HG02763 (cell line): Measurements from ENCODE around the gene PNPLA8.
"Not testable (repeated sequence)": the region's sequence is repeated elsewhere in the genome, so short reads cannot be mapped to it uniquely, and the experiment has no call there.

Experiments
- ATAC-seq: cut with Tn5 transposase; IDR thresholded peaks from one replicate; pipeline ENCODE4 v1.9.1; 2021; ENCODE audit warnings: mild to moderate bottlenecking, moderate library complexity; ENCODE audit not compliant: unreplicated experiment

The PNPLA8 gene

GRCh38 chr7:108479118-108479517 lies 46.8 kb downstream of the PNPLA8 start:
- ATAC-seq = no peak

GRCh38 chr7:108468246-108468645 lies 57.7 kb downstream of the PNPLA8 start:
- ATAC-seq = no peak

- ATAC-seq = no peak
Measured at GRCh38 chr7:108467391-108467790, 58.5 kb downstream of the PNPLA8 start.

- not testable (repeated sequence) for ATAC-seq
Measured at GRCh38 chr7:108466322-108466721, 59.6 kb downstream of the PNPLA8 start.

- no peak for ATAC-seq
Measured at GRCh38 chr7:108464743-108465142, 61.2 kb downstream of the PNPLA8 start.

GRCh38 chr7:108463613-108464012 lies 62.3 kb downstream of the PNPLA8 start:
- ATAC-seq = no peak

GRCh38 chr7:108461840-108462239 lies 64.1 kb downstream of the PNPLA8 start:
- ATAC-seq = no peak

- no peak for ATAC-seq
Measured at GRCh38 chr7:108460964-108461363, 65.0 kb downstream of the PNPLA8 start.

GRCh38 chr7:108459922-108460551 lies 65.9 kb downstream of the PNPLA8 start:
- ATAC-seq = no peak

GRCh38 chr7:108457871-108458270 lies 68.1 kb downstream of the PNPLA8 start:
- no peak for ATAC-seq

GRCh38 chr7:108456845-108457540 lies 68.9 kb downstream of the PNPLA8 start:
- ATAC-seq = no peak

- ATAC-seq = no peak
Measured at GRCh38 chr7:108455998-108456677, 69.8 kb downstream of the PNPLA8 start, which contains the start of gene NRCAM. Gene NRCAM, minus strand, starts transcription at chr7:108456436. Its CDS starts 216,372 bp downstream, at chr7:108240064.

GRCh38 chr7:108455551-108455997 lies 70.4 kb downstream of the PNPLA8 start:
- ATAC-seq = no peak

GRCh38 chr7:108454674-108455550 lies 71.0 kb downstream of the PNPLA8 start:
- ATAC-seq = no peak

GRCh38 chr7:108454317-108454673 lies 71.6 kb downstream of the PNPLA8 start:
- no peak for ATAC-seq

GRCh38 chr7:108453320-108453719 lies 72.6 kb downstream of the PNPLA8 start:
- no peak for ATAC-seq

- ATAC-seq = no peak
Measured at GRCh38 chr7:108452707-108453106, 73.2 kb downstream of the PNPLA8 start.

GRCh38 chr7:108451296-108451848 lies 74.6 kb downstream of the PNPLA8 start:
- ATAC-seq = no peak

GRCh38 chr7:108450160-108450559 lies 75.8 kb downstream of the PNPLA8 start:
- no peak for ATAC-seq

- no peak for ATAC-seq
Measured at GRCh38 chr7:108449521-108449920, 76.4 kb downstream of the PNPLA8 start.
